Measurements from ENCODE around the gene RPS21.
"Not testable (repeated sequence)": the region's sequence is repeated elsewhere in the genome, so short reads cannot be mapped to it uniquely, and the experiment has no call there.

RPS21 gene

GRCh38 chr20:62411479-62412193 is 24.7 kb downstream of the RPS21 start:
- no peak for DNase-seq (ENCODE audit: low read depth)

GRCh38 chr20:62412194-62413024 is 25.5 kb downstream of the RPS21 start:
- DNase-seq (ENCODE audit: low read depth): no peak

GRCh38 chr20:62413025-62413570 is 26.2 kb downstream of the RPS21 start:
- no peak for DNase-seq (ENCODE audit: low read depth)

GRCh38 chr20:62413896-62414481 is 27.1 kb downstream of the RPS21 start:
- no peak for DNase-seq (ENCODE audit: low read depth)

- DNase-seq (ENCODE audit: low read depth): no peak
Measured at GRCh38 chr20:62415354-62416111, 28.6 kb downstream of the RPS21 start.

GRCh38 chr20:62416651-62417637 is 30.0 kb downstream of the RPS21 start:
- DNase-seq (ENCODE audit: low read depth): no peak

GRCh38 chr20:62417981-62418708 is 31.2 kb downstream of the RPS21 start:
- no peak for DNase-seq (ENCODE audit: low read depth)

GRCh38 chr20:62418709-62419487 is 32.0 kb downstream of the RPS21 start:
- DNase-seq (ENCODE audit: low read depth): no peak

- no peak for DNase-seq (ENCODE audit: low read depth)
Measured at GRCh38 chr20:62419759-62420158, 32.9 kb downstream of the RPS21 start.

GRCh38 chr20:62420846-62421715 is 34.2 kb downstream of the RPS21 start:
- DNase-seq (ENCODE audit: low read depth): no peak

- no peak for DNase-seq (ENCODE audit: low read depth)
Measured at GRCh38 chr20:62421716-62421990, 34.8 kb downstream of the RPS21 start.

GRCh38 chr20:62422636-62423325 is 35.9 kb downstream of the RPS21 start:
- no peak for DNase-seq (ENCODE audit: low read depth)

GRCh38 chr20:62423326-62423706 is 36.4 kb downstream of the RPS21 start:
- DNase-seq (ENCODE audit: low read depth): no peak

GRCh38 chr20:62424249-62425107 is 37.6 kb downstream of the RPS21 start:
- DNase-seq (ENCODE audit: low read depth): no peak

- DNase-seq (ENCODE audit: low read depth): no peak
Measured at GRCh38 chr20:62425281-62426058, 38.6 kb downstream of the RPS21 start.

GRCh38 chr20:62426059-62426348 is 39.1 kb downstream of the RPS21 start:
- DNase-seq (ENCODE audit: low read depth): not testable (repeated sequence)
